K562 (cell line): ENCODE results near the gene CST2. TPM values are rescaled to one million over a fixed set of nuclear protein-coding genes. Genes with fewer than 3 reads are reported as not detected.
"Not testable (repeated sequence)": the region's sequence is repeated elsewhere in the genome, so short reads cannot be mapped to it uniquely, and the experiment has no call there.

Source experiments
- ATAC-seq: fragments of 200-7000 bp; cut with Tn5 transposase; 3 replicates; pipeline ENCODE4 v1.9.1; 2020; ENCODE audit warnings: moderate library complexity
- BruUV-seq: library from RNA; stranded (reverse); fragments of 400-500 nt; replicated peaks from 2 replicates; lab custom pipeline; 2021; lab: Mats Ljungman, UMichigan
- CTCF ChIA-PET: fragments of 300-600 bp; formaldehyde crosslinking; extraction: SDS; loops from one replicate; lab custom pipeline; 2021; ENCODE audit warnings: low intra/inter-chr PET ratio; lab: Yijun Ruan, JAX
- POLR2A ChIA-PET: fragments of 300-600, 350-650 bp; sonication (Branson Sonifier 250); formaldehyde crosslinking; extraction: SDS; loops from one replicate; lab custom pipeline; 2021; ENCODE audit warnings: antibody characterized with exemption, inconsistent platforms; lab: Yijun Ruan, JAX
- DNase-seq, 4 experiments: peaks; one replicate each; pipeline versions ENCODE4 v3.0.0 to v3.0.0-alpha.2; 2011 to 2018; ENCODE audit warnings: low spot score in 3 of 4, mixed read lengths in 3 of 4; ENCODE audit errors: extremely low read depth in 1 of 4
- FAIRE-seq: peaks from 2 replicates; lab custom pipeline; 2011; peaks lifted over from hg19 to GRCh38; lab: Jason Lieb, UNC
- H2AFZ ChIP-seq: 2 replicates; pipeline ENCODE4 v1.6.0; 2011; ENCODE audit warnings: low read depth, low read length, control low read depth, inconsistent platforms
- H3K27ac ChIP-seq: fragments of 200-600 bp; 3 replicates; pipeline ENCODE4 v1.8.0; 2011; ENCODE audit warnings: low read depth, mild to moderate bottlenecking, control low read depth, inconsistent platforms, low read length, moderate library complexity, mixed read lengths; ENCODE audit errors: extremely low read depth
- H3K27me3 ChIP-seq, 2 experiments: fragments of 300-600 bp in 1 of 2; 2 replicates in 1 of 2; 3 replicates in 1 of 2; pipeline versions ENCODE4 v1.6.0 to v1.8.0; 2011; ENCODE audit warnings: inconsistent platforms in 2 of 2, low read length in 2 of 2, mild to moderate bottlenecking in 1 of 2, mixed read lengths in 1 of 2, moderate library complexity in 1 of 2; ENCODE audit not compliant: control insufficient read depth in 2 of 2, insufficient read depth in 2 of 2
- H3K36me3 ChIP-seq: fragments of 300-600 bp; 3 replicates; pipeline ENCODE4 v1.8.0; 2011; ENCODE audit warnings: mild to moderate bottlenecking, low read length, inconsistent platforms; ENCODE audit not compliant: control insufficient read depth, insufficient read depth
- H3K4me1 ChIP-seq, 2 experiments: fragments of 200-600 bp in 1 of 2; replicated peaks in 1 of 2; 2 replicates in 1 of 2; 3 replicates in 1 of 2; pipeline versions ENCODE4 v1.5.1 to v1.8.0; 2011; ENCODE audit warnings: inconsistent platforms in 2 of 2, low read length in 2 of 2, mild to moderate bottlenecking in 1 of 2, mixed read lengths in 1 of 2, moderate library complexity in 1 of 2; ENCODE audit not compliant: control insufficient read depth in 2 of 2, insufficient read depth in 2 of 2
- H3K4me2 ChIP-seq: 2 replicates; pipeline ENCODE4 v1.6.1; 2011; ENCODE audit warnings: low read length, control low read depth, inconsistent platforms, mixed read lengths; ENCODE audit not compliant: insufficient read depth
- H3K4me3 ChIP-seq: fragments of 200-600 bp; sonication (generic), shearing (Covaris generic); 2 replicates; pipeline ENCODE4 v1.5.1; 2016; ENCODE audit warnings: control low read depth, inconsistent platforms
- H3K79me2 ChIP-seq: fragments of 200-600 bp; 3 replicates; pipeline ENCODE4 v1.8.0; 2011; ENCODE audit warnings: low read length, inconsistent platforms; ENCODE audit not compliant: control insufficient read depth, insufficient read depth
- H3K9ac ChIP-seq, 2 experiments: 2 replicates each; pipeline versions ENCODE4 v1.6.0 to v1.6.1; 2011; ENCODE audit warnings: low read depth in 2 of 2, low read length in 2 of 2, control low read depth in 1 of 2, inconsistent platforms in 1 of 2, mild to moderate bottlenecking in 1 of 2, mixed read lengths in 1 of 2; ENCODE audit not compliant: insufficient read depth in 1 of 2
- H3K9me1 ChIP-seq: one replicate; pipeline ENCODE4 v1.6.0; 2011; ENCODE audit warnings: inconsistent platforms, mild to moderate bottlenecking, low read length, moderate library complexity; ENCODE audit not compliant: control insufficient read depth, insufficient read depth
- H3K9me3 ChIP-seq: replicated peaks from 2 replicates; pipeline ENCODE4 v1.5.1; 2011; ENCODE audit warnings: low read depth, low read length, inconsistent platforms; ENCODE audit not compliant: control insufficient read depth, insufficient read depth
- H4K20me1 ChIP-seq: replicated peaks from 2 replicates; pipeline ENCODE4 v1.6.1; 2011; ENCODE audit warnings: low read length, inconsistent platforms, mixed read lengths; ENCODE audit not compliant: control insufficient read depth, insufficient read depth
- RAD21 ChIP-seq, 2 experiments: fragments of 250-450 bp in 1 of 2; fragments of 450-650 bp in 1 of 2; sonication (Bioruptor Pico) in 1 of 2; formaldehyde crosslinking in 1 of 2; IDR thresholded peaks in 1 of 2; conservative IDR thresholded peaks in 1 of 2; 2 replicates each; pipeline versions ENCODE4 v1.4.0 to v1.8.0; 2020 to 2022; ENCODE audit warnings: mild to moderate bottlenecking in 2 of 2, moderate library complexity in 1 of 2
- SMC3 ChIP-seq: conservative IDR thresholded peaks from 2 replicates; pipeline ENCODE4 v1.6.1; 2011; ENCODE audit warnings: low read depth, low read length, improper control_type of control experiment; ENCODE audit not compliant: insufficient read depth
- WGBS: fragments of 100-300 bp; shearing (Covaris generic); methylation state at CpG from one replicate; pipeline ENCODE4 v1.1.6; 2016; ENCODE audit warnings: low coverage, mixed read lengths; ENCODE audit not compliant: insufficient coverage; ENCODE audit errors: missing lambda C conversion rate; 5-methylcytosine and 5-hydroxymethylcytosine counted together
- in situ Hi-C: fragments of 300-500 bp; cut with MboI; formaldehyde crosslinking; loops from 4 replicates; pipeline ENCODE4 v1.15.0; 2018; ENCODE audit warnings: inconsistent platforms, mixed read lengths
- intact Hi-C: fragments of 100-400 bp; cut with micrococcal nuclease; formaldehyde crosslinking; loops from 2 replicates; pipeline ENCODE4 v1.14.2; 2022
- polyA plus RNA-seq, 8 experiments: library from polyadenylated mRNA; depleted of rRNA in 4 of 8; stranded (reverse) in 5 of 8; unstranded in 3 of 8; fragments of >200 nt; fragmentation: Nextera tagmentation in 2 of 8; fragmentation: Illumina TruSeq in 1 of 8; extraction: Ambion mirVana in 2 of 8; extraction: Trizol in 1 of 8; gene quantifications; 2 replicates each; pipeline versions ENCODE4 v1.2.1 to v1.2.3, GENCODE V29; 2011 to 2014; ENCODE audit warnings: inconsistent platforms in 1 of 8, missing spikeins in 1 of 8
- total RNA-seq, 7 experiments: library from RNA; depleted of rRNA in 6 of 7; stranded (reverse); fragments of >200 nt in 6 of 7; fragmentation: Illumina TruSeq in 2 of 7; extraction: Trizol in 2 of 7; gene quantifications; 2 replicates each; pipeline versions ENCODE4 v1.2.1 to v1.2.3, GENCODE V29; 2011 to 2021; ENCODE audit warnings: low replicate concordance in 1 of 7
- TF ChIP-seq, protein P1 (sequence below), 3 experiments: IDR thresholded peaks in 2 of 3; conservative IDR thresholded peaks in 1 of 3; 2 replicates each; pipeline ENCODE4 v1.5.1; 2011 to 2012; ENCODE audit warnings: low read length in 3 of 3, mild to moderate bottlenecking in 3 of 3, control low read depth in 2 of 3, improper control_type of control experiment in 1 of 3, inconsistent platforms in 1 of 3, low read depth in 1 of 3, mixed read lengths in 1 of 3, moderate library complexity in 1 of 3; ENCODE audit not compliant: insufficient read depth in 2 of 3
- TF ChIP-seq, protein P2 (sequence below), 2 experiments: fragments of 450-650 bp; formaldehyde crosslinking in 1 of 2; IDR thresholded peaks; 2 replicates each; pipeline versions ENCODE4 v1.4.0 to v1.6.1; 2014 to 2020; ENCODE audit warnings: mild to moderate bottlenecking in 2 of 2, borderline replicate concordance in 1 of 2, low read depth in 1 of 2
- TF ChIP-seq, protein P3 (sequence below): fragments of 450-650 bp; formaldehyde crosslinking; IDR thresholded peaks from 2 replicates; pipeline ENCODE4 v1.4.0; 2020; ENCODE audit warnings: mild to moderate bottlenecking, moderate library complexity

The CST2 gene
- total and polyA plus RNA-seq, 9 of the 15 experiments (the other 6 are each of a cell fraction or from before 2014, with no cell fraction given) = not detected

DNA sequence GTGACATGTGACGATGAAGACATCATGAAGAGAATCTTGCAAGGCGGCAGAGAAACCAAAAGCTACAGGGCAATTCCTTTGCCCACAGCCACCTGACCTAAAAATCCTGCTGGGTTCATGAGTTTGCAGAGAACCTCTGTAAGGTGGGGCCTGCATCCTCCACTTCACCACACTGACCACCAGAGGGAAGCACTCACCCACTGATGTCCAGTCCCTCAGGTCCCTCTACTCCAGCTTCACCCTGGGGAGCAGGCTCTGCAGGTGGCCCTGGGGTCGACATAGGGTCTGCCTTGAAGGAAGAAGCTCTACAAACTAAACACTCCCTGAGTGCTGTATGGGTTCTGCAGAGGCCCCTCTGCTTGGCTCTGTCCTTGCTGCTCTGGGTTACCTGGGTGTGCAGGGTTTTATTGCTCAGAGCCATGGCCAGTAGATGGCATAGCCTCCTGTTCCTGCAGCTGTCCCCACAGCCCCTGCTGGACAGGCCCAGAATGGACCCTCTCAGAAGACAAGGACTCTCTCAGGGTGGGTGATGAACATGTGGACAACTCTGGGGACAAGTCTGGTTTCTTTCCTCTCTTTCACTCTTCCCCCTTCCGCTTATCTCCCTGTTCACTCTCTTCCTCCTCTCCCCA is 27.2 kb downstream of the CST2 start:
- intact Hi-C loops, H3K4me1 ChIP-seq, H3K4me3 ChIP-seq, H3K27ac ChIP-seq, H3K27me3 ChIP-seq, CTCF ChIA-PET: not testable (repeated sequence)
- peak; percentile 99 for ATAC-seq
- TF ChIP-seq RAD21 (CRISPR knock-in tag; conservative IDR thresholded peaks at IDR 0.05 in 1 of 2, IDR thresholded peaks at IDR 0.05 in 1 of 2) (peak; percentile 18 to 53; a peak in 3 of 4 replicates), SMC3 (0 out of 2 replicates have a peak, but pooled peaks have one; percentile 26)
- TF ChIP-seq, protein P1, sequence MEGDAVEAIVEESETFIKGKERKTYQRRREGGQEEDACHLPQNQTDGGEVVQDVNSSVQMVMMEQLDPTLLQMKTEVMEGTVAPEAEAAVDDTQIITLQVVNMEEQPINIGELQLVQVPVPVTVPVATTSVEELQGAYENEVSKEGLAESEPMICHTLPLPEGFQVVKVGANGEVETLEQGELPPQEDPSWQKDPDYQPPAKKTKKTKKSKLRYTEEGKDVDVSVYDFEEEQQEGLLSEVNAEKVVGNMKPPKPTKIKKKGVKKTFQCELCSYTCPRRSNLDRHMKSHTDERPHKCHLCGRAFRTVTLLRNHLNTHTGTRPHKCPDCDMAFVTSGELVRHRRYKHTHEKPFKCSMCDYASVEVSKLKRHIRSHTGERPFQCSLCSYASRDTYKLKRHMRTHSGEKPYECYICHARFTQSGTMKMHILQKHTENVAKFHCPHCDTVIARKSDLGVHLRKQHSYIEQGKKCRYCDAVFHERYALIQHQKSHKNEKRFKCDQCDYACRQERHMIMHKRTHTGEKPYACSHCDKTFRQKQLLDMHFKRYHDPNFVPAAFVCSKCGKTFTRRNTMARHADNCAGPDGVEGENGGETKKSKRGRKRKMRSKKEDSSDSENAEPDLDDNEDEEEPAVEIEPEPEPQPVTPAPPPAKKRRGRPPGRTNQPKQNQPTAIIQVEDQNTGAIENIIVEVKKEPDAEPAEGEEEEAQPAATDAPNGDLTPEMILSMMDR (IDR thresholded peaks at IDR 0.05 in 2 of 3, conservative IDR thresholded peaks at IDR 0.05 in 1 of 3; ENCODE audit: insufficient read depth in 2 of 3, low read depth in 1 of 3, low read length in 3 of 3) = peak; percentile 29 to 55 (median 38); a peak in 4 of 6 replicates
- TF ChIP-seq, protein P2, sequence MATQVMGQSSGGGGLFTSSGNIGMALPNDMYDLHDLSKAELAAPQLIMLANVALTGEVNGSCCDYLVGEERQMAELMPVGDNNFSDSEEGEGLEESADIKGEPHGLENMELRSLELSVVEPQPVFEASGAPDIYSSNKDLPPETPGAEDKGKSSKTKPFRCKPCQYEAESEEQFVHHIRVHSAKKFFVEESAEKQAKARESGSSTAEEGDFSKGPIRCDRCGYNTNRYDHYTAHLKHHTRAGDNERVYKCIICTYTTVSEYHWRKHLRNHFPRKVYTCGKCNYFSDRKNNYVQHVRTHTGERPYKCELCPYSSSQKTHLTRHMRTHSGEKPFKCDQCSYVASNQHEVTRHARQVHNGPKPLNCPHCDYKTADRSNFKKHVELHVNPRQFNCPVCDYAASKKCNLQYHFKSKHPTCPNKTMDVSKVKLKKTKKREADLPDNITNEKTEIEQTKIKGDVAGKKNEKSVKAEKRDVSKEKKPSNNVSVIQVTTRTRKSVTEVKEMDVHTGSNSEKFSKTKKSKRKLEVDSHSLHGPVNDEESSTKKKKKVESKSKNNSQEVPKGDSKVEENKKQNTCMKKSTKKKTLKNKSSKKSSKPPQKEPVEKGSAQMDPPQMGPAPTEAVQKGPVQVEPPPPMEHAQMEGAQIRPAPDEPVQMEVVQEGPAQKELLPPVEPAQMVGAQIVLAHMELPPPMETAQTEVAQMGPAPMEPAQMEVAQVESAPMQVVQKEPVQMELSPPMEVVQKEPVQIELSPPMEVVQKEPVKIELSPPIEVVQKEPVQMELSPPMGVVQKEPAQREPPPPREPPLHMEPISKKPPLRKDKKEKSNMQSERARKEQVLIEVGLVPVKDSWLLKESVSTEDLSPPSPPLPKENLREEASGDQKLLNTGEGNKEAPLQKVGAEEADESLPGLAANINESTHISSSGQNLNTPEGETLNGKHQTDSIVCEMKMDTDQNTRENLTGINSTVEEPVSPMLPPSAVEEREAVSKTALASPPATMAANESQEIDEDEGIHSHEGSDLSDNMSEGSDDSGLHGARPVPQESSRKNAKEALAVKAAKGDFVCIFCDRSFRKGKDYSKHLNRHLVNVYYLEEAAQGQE (IDR thresholded peaks at IDR 0.05; ENCODE audit: borderline replicate concordance) = peak; percentile 8; the same call in 1 of the 2 replicates
- TF ChIP-seq, protein P2 (CRISPR knock-in tag; IDR thresholded peaks at IDR 0.05; ENCODE audit: low read depth) = not testable (repeated sequence)
- TF ChIP-seq, protein P3, sequence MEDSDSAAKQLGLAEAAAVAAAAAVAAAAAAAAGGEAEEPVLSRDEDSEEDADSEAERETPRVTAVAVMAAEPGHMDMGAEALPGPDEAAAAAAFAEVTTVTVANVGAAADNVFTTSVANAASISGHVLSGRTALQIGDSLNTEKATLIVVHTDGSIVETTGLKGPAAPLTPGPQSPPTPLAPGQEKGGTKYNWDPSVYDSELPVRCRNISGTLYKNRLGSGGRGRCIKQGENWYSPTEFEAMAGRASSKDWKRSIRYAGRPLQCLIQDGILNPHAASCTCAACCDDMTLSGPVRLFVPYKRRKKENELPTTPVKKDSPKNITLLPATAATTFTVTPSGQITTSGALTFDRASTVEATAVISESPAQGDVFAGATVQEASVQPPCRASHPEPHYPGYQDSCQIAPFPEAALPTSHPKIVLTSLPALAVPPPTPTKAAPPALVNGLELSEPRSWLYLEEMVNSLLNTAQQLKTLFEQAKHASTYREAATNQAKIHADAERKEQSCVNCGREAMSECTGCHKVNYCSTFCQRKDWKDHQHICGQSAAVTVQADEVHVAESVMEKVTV (CRISPR knock-in tag) = 0 out of 2 replicates have a peak, but pooled peaks have one; percentile 13
- TF ChIP-seq, all 486 proteins: peak for 5; not testable (repeated sequence) for 481
- H3K36me3 ChIP-seq, H3K4me2 ChIP-seq, H3K9ac ChIP-seq, POLR2A ChIA-PET, H3K9me1 ChIP-seq, H4K20me1 ChIP-seq, in situ Hi-C loops, H3K79me2 ChIP-seq, BruUV-seq, H2AFZ ChIP-seq, H3K9me3 ChIP-seq: not testable (repeated sequence)
- FAIRE-seq (peak; percentile 84), DNase-seq (peak in 3 of 4 experiments; percentile 11 to 29 (median 13))
- 0% methylated on average over 3 of the region's 4 CpGs for WGBS
